H1 (cell line): Measurements from ENCODE around the gene DYNC1I1. TPM values are rescaled to one million over a fixed set of nuclear protein-coding genes. Genes with fewer than 3 reads are reported as not detected.

Experiments used
- CTCF ChIA-PET: fragments of 300-600 bp; sonication (Branson Sonifier 250); formaldehyde crosslinking; loops from one replicate; lab custom pipeline; 2021; ENCODE audit not compliant: partially characterized antibody; lab: Charles Lee
- POLR2A ChIA-PET: fragments of 300-600 bp; sonication (Branson Sonifier 250); formaldehyde crosslinking; loops from one replicate; lab custom pipeline; 2021; ENCODE audit warnings: inconsistent platforms; ENCODE audit not compliant: partially characterized antibody; lab: Charles Lee
- DNase-seq, 2 experiments: peaks; one replicate each; pipeline versions ENCODE4 v3.0.0 to v3.0.0-alpha.2; 2010 to 2022; ENCODE audit warnings: low spot score in 2 of 2, low read depth in 1 of 2, mixed read lengths in 1 of 2
- FAIRE-seq: peaks from 2 replicates; lab custom pipeline; 2011; peaks lifted over from hg19 to GRCh38; lab: Jason Lieb, UNC
- H2AFZ ChIP-seq: 2 replicates; pipeline ENCODE4 v1.8.1; 2012; ENCODE audit warnings: low read length, inconsistent platforms
- H2AK5ac ChIP-seq: 2 replicates; pipeline ENCODE4 v1.6.1; 2013; ENCODE audit warnings: low read depth, low read length
- H2BK120ac ChIP-seq: replicated peaks from 2 replicates; pipeline ENCODE3; 2013; ENCODE audit warnings: low read depth, low read length, inconsistent platforms
- H2BK12ac ChIP-seq: 2 replicates; pipeline ENCODE4 v1.6.1; 2013; ENCODE audit warnings: low read depth, low read length
- H2BK15ac ChIP-seq: 2 replicates; pipeline ENCODE4 v1.6.1; 2013; ENCODE audit warnings: low read length
- H2BK20ac ChIP-seq: 2 replicates; pipeline ENCODE4 v1.6.1; 2013; ENCODE audit warnings: low read length
- H2BK5ac ChIP-seq: 2 replicates; pipeline ENCODE4 v1.6.1; 2013; ENCODE audit warnings: low read depth, low read length
- H3K14ac ChIP-seq: 2 replicates; pipeline ENCODE4 v1.6.1; 2013; ENCODE audit warnings: inconsistent platforms; ENCODE audit not compliant: insufficient read length
- H3K18ac ChIP-seq: 2 replicates; pipeline ENCODE4 v1.6.1; 2013; ENCODE audit warnings: low read length; ENCODE audit errors: extremely low read depth
- H3K23ac ChIP-seq: 2 replicates; pipeline ENCODE4 v1.6.1; 2013; ENCODE audit warnings: inconsistent platforms; ENCODE audit not compliant: insufficient read length
- H3K23me2 ChIP-seq: 2 replicates; pipeline ENCODE4 v1.6.1; 2013; ENCODE audit warnings: low read depth, low read length
- H3K27ac ChIP-seq: 2 replicates; pipeline ENCODE4 v1.6.1; 2011; ENCODE audit warnings: low read depth, low read length, inconsistent platforms
- H3K27me3 ChIP-seq, 4 experiments: replicated peaks in 1 of 4; 1 replicate in 1 of 4; 2 replicates in 3 of 4; pipeline versions ENCODE4 v1.6.1 to v1.8.1; 2011 to 2013; ENCODE audit warnings: low read length in 3 of 4, mild to moderate bottlenecking in 3 of 4, inconsistent platforms in 2 of 4, mixed read lengths in 2 of 4, moderate library complexity in 1 of 4; ENCODE audit not compliant: control insufficient read depth in 3 of 4, insufficient read depth in 3 of 4; ENCODE audit errors: extremely low read depth in 1 of 4
- H3K36me3 ChIP-seq, 4 experiments: 2 replicates each; pipeline versions ENCODE4 v1.6.1 to v1.8.1; 2011 to 2013; ENCODE audit warnings: mild to moderate bottlenecking in 4 of 4, low read length in 3 of 4, moderate library complexity in 2 of 4, control low read depth in 1 of 4, inconsistent platforms in 1 of 4; ENCODE audit not compliant: insufficient read depth in 4 of 4, control insufficient read depth in 2 of 4
- H3K4ac ChIP-seq: replicated peaks from 2 replicates; pipeline ENCODE3; 2013; ENCODE audit warnings: low read length, low read depth, mixed read lengths, inconsistent platforms; ENCODE audit not compliant: insufficient read length
- H3K4me1 ChIP-seq, 4 experiments: replicated peaks in 1 of 4; 1 replicate in 1 of 4; 2 replicates in 3 of 4; pipeline versions ENCODE4 v1.6.1 to v1.8.1; 2011 to 2013; ENCODE audit warnings: low read length in 3 of 4, inconsistent platforms in 2 of 4, mixed read lengths in 1 of 4; ENCODE audit not compliant: insufficient read depth in 4 of 4, control insufficient read depth in 3 of 4
- H3K4me2 ChIP-seq, 2 experiments: 2 replicates each; pipeline versions ENCODE4 v1.6.1 to v1.8.1; 2011 to 2013; ENCODE audit warnings: low read depth in 2 of 2, low read length in 2 of 2, control low read depth in 1 of 2, inconsistent platforms in 1 of 2, mild to moderate bottlenecking in 1 of 2; ENCODE audit not compliant: insufficient read depth in 1 of 2
- H3K4me3 ChIP-seq, 4 experiments: fragments of 200-600, 300-600 bp in 1 of 4; sonication (generic), shearing (Covaris generic), sonication (Bioruptor Twin) in 1 of 4; 2 replicates each; pipeline versions ENCODE4 v1.5.1 to v1.8.1; 2011 to 2016; ENCODE audit warnings: low read length in 4 of 4, low read depth in 3 of 4, control low read depth in 2 of 4, inconsistent platforms in 2 of 4, mild to moderate bottlenecking in 2 of 4, mixed read lengths in 1 of 4, moderate library complexity in 1 of 4; ENCODE audit not compliant: insufficient read depth in 2 of 4; ENCODE audit errors: extremely low read depth in 1 of 4
- H3K56ac ChIP-seq: replicated peaks from 2 replicates; pipeline ENCODE3; 2013; ENCODE audit warnings: low read depth, mild to moderate bottlenecking, mixed read lengths, low read length, inconsistent platforms; ENCODE audit not compliant: insufficient read length
- H3K79me1 ChIP-seq: 2 replicates; pipeline ENCODE4 v1.6.1; 2013; ENCODE audit warnings: low read depth, low read length, control low read depth
- H3K79me2 ChIP-seq, 2 experiments: 2 replicates each; pipeline versions ENCODE4 v1.6.1 to v1.8.1; 2012 to 2013; ENCODE audit warnings: low read length in 2 of 2, mild to moderate bottlenecking in 2 of 2, inconsistent platforms in 1 of 2; ENCODE audit not compliant: insufficient read depth in 2 of 2, control insufficient read depth in 1 of 2
- H3K9ac ChIP-seq, 4 experiments: replicated peaks in 1 of 4; 1 replicate in 1 of 4; 2 replicates in 3 of 4; pipeline versions ENCODE4 v1.6.1 to v1.8.1; 2011 to 2013; ENCODE audit warnings: low read depth in 3 of 4, low read length in 3 of 4, control low read depth in 2 of 4, mild to moderate bottlenecking in 2 of 4, moderate library complexity in 2 of 4, inconsistent platforms in 1 of 4; ENCODE audit errors: extremely low read depth in 1 of 4
- H3K9me3 ChIP-seq, 2 experiments: 2 replicates each; pipeline versions ENCODE4 v1.6.1 to v1.8.1; 2012 to 2013; ENCODE audit warnings: mild to moderate bottlenecking in 2 of 2, moderate library complexity in 2 of 2, control low read depth in 1 of 2, inconsistent platforms in 1 of 2, low read depth in 1 of 2, low read length in 1 of 2, mixed read lengths in 1 of 2; ENCODE audit not compliant: insufficient read depth in 2 of 2
- H4K20me1 ChIP-seq, 2 experiments: replicated peaks in 1 of 2; 2 replicates each; pipeline versions ENCODE3 to v1.8.1; 2011 to 2013; ENCODE audit warnings: inconsistent platforms in 2 of 2, low read length in 2 of 2, mild to moderate bottlenecking in 1 of 2; ENCODE audit not compliant: insufficient read depth in 2 of 2, control insufficient read depth in 1 of 2
- H4K5ac ChIP-seq: 2 replicates; pipeline ENCODE4 v1.6.1; 2013; ENCODE audit warnings: low read length, low read depth, mixed read lengths, inconsistent platforms; ENCODE audit not compliant: insufficient read length
- H4K8ac ChIP-seq: 2 replicates; pipeline ENCODE4 v1.8.0; 2013; ENCODE audit warnings: mild to moderate bottlenecking, moderate library complexity, low read length, inconsistent platforms; ENCODE audit not compliant: insufficient read depth; ENCODE audit errors: extremely low read depth
- H4K91ac ChIP-seq: replicated peaks from 2 replicates; pipeline ENCODE3; 2013; ENCODE audit warnings: low read length, mixed read lengths, inconsistent platforms; ENCODE audit not compliant: insufficient read length
- E2F6 ChIP-seq: IDR thresholded peaks from 2 replicates; pipeline ENCODE4 v1.6.1; 2012; ENCODE audit warnings: inconsistent platforms
- TBP ChIP-seq: IDR thresholded peaks from 2 replicates; pipeline ENCODE4 v1.6.1; 2011; ENCODE audit warnings: low read depth, low read length, improper control_type of control experiment
- WGBS, 2 experiments: shearing (Covaris generic) in 1 of 2; methylation state at CpG; one replicate each; pipeline versions ENCODE4 v1.1.6 to v1.1.7; 2013 to 2015; ENCODE audit warnings: low lambda C conversion rate in 2 of 2, mixed read lengths in 2 of 2, inconsistent platforms in 1 of 2, low coverage in 1 of 2, missing lambda C conversion rate in 1 of 2; ENCODE audit not compliant: insufficient replicate concordance in 2 of 2, insufficient coverage in 1 of 2, insufficient read length in 1 of 2; ENCODE audit errors: extremely low coverage in 1 of 2, missing lambda C conversion rate in 1 of 2; 5-methylcytosine and 5-hydroxymethylcytosine counted together
- polyA plus RNA-seq, 7 experiments: library from polyadenylated mRNA; depleted of rRNA in 3 of 7; stranded (reverse) in 5 of 7; unstranded in 2 of 7; fragments of >200 nt in 5 of 7; fragments of 200-250 nt in 2 of 7; gene quantifications; 1 replicate in 5 of 7; 2 replicates in 1 of 7; 4 replicates in 1 of 7; pipeline versions ENCODE4 v1.2.1 to v1.2.3, GENCODE V29; 2011 to 2013; ENCODE audit warnings: missing spikeins in 2 of 7, mixed read lengths in 2 of 7
- total RNA-seq: library from RNA; stranded (reverse); fragmentation: NEBNext Ultra II Directional; extraction: Animal tissue kit (Norgen Biotek cat#: 25700); gene quantifications from 2 replicates; pipeline ENCODE4 v1.2.1, GENCODE V29; 2021

The DYNC1I1 gene
- total and polyA plus RNA-seq, 2 of the 8 experiments (the other 6 are each of a cell fraction or from before 2014, with no cell fraction given), result 0.45 to 0.58 TPM

DNA sequence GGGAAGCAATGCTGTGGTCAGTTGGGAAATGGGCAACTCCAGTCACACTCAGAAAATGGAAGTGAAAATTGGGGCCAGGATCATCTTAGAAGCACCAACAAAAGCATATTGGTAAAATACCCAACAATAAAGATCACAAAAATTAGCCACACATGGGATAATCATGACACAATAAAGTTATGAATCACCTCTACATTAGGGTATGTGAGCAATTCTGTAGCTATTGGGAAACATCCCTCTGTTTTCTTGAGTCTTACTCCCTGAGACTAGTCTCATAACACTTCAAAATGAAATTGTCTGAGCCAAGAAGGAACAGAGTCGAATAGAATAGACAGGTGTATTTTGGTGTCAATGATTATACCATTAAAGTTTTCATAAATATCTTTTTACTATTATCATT is 178.3 kb downstream of the DYNC1I1 start:
- H4K20me1 ChIP-seq, result no peaks in the 10 kb centered on the region
- no peaks in the 10 kb centered on the region for H3K27me3 ChIP-seq
- H2BK12ac ChIP-seq, result no peak overlapping the region
- 100% methylated on average over 1 of the region's 1 CpG; no CpG with 5 or more reads in 1 of the 2 experiments for WGBS, 2 experiments
- CTCF ChIA-PET, result interaction anchor here (1.2 kb wide), 1 partner anchor 20 kb away, joined by 3 read pairs; no protein-coding TSS in a partner anchor
- no peak overlapping the region for H3K4me3 ChIP-seq
- no peak overlapping the region for H2BK5ac ChIP-seq
- POLR2A ChIA-PET, result no interaction called here
- H3K23me2 ChIP-seq, result no peaks in the 10 kb centered on the region
- TF ChIP-seq TBP, result no peak
- no peak for TF ChIP-seq E2F6
- no peak overlapping the region for H3K23ac ChIP-seq
- H3K18ac ChIP-seq, result no peak overlapping the region
- no peak overlapping the region for H3K27ac ChIP-seq
- H4K91ac ChIP-seq, result no peak overlapping the region
- no peak overlapping the region for H2BK20ac ChIP-seq
- no peaks in the 10 kb centered on the region for H3K79me1 ChIP-seq
- H3K4ac ChIP-seq, result no peak overlapping the region
- H4K5ac ChIP-seq, result no peak overlapping the region
- no peak overlapping the region for H3K9ac ChIP-seq
- no peak overlapping the region for H3K14ac ChIP-seq
- H3K56ac ChIP-seq, result no peak overlapping the region
- no peaks in the 10 kb centered on the region for H3K4me1 ChIP-seq
- H2AK5ac ChIP-seq, result no peak overlapping the region
- H4K8ac ChIP-seq, result no peak overlapping the region
- no peaks in the 10 kb centered on the region for H3K79me2 ChIP-seq
- no peak overlapping the region for H2BK120ac ChIP-seq
- H2AFZ ChIP-seq, result no peak overlapping the region
- no peaks in the 10 kb centered on the region for H3K9me3 ChIP-seq
- H3K36me3 ChIP-seq, result no peaks in the 10 kb centered on the region
- DNase-seq, result no peak
- no peak overlapping the region for H3K4me2 ChIP-seq
- no peak overlapping the region for H2BK15ac ChIP-seq
- no peak for FAIRE-seq
